Loucy (cell line): ENCODE measurements around the gene STXBP3.

ENCODE experiments used
- H2AFZ ChIP-seq: fragments of 200-600 bp; sonication (generic); 2 replicates; pipeline ENCODE4 v1.6.0; 2016; ENCODE audit warnings: antibody characterized with exemption, mild to moderate bottlenecking, low read length, moderate library complexity
- H3F3A ChIP-seq: fragments of 200-600 bp; 2 replicates; pipeline ENCODE4 v1.6.0; 2016; ENCODE audit warnings: antibody characterized with exemption, low read depth, mild to moderate bottlenecking
- H3K27me3 ChIP-seq: fragments of 200-600 bp; sonication (generic); 2 replicates; pipeline ENCODE4 v1.6.1; 2014; ENCODE audit warnings: low read length, mild to moderate bottlenecking; ENCODE audit not compliant: insufficient read depth, poor library complexity, severe bottlenecking
- H3K36me3 ChIP-seq: fragments of 200-600 bp; sonication (generic); 2 replicates; pipeline ENCODE4 v1.6.1; 2016; ENCODE audit warnings: low read length; ENCODE audit not compliant: insufficient read depth
- H3K4me1 ChIP-seq: fragments of 200-600 bp; sonication (generic); 2 replicates; pipeline ENCODE4 v1.5.1; 2014; ENCODE audit warnings: low read length, mild to moderate bottlenecking; ENCODE audit not compliant: insufficient read depth, poor library complexity, severe bottlenecking
- H3K4me2 ChIP-seq: fragments of 200-600 bp; sonication (generic); 2 replicates; pipeline ENCODE4 v1.6.0; 2014; ENCODE audit warnings: antibody characterized with exemption, low read length, low read depth, mild to moderate bottlenecking; ENCODE audit not compliant: poor library complexity, severe bottlenecking
- H3K4me3 ChIP-seq: fragments of 200-600 bp; sonication (generic); 2 replicates; pipeline ENCODE4 v1.5.1; 2014; ENCODE audit warnings: low read length, mild to moderate bottlenecking, mixed read lengths; ENCODE audit not compliant: poor library complexity, severe bottlenecking
- H3K79me2 ChIP-seq: fragments of 200-600 bp; sonication (generic); 2 replicates; pipeline ENCODE4 v1.6.1; 2014; ENCODE audit warnings: low read length; ENCODE audit not compliant: insufficient read depth
- H3K9ac ChIP-seq: fragments of 200-600 bp; sonication (generic); 2 replicates; pipeline ENCODE4 v1.6.0; 2014; ENCODE audit warnings: mild to moderate bottlenecking, low read depth, low read length, moderate library complexity; ENCODE audit not compliant: poor library complexity, severe bottlenecking
- H3K9me2 ChIP-seq: fragments of 200-600 bp; sonication (generic); replicated peaks from 2 replicates; pipeline ENCODE4 v1.6.1; 2016; ENCODE audit warnings: low read depth, low read length, mixed read lengths
- H3K9me3 ChIP-seq: fragments of 200-600 bp; sonication (generic); 2 replicates; pipeline ENCODE4 v1.6.1; 2014; ENCODE audit warnings: mild to moderate bottlenecking, antibody characterized with exemption, low read length, low read depth; ENCODE audit not compliant: insufficient read depth
- H4K20me1 ChIP-seq: fragments of 200-600 bp; sonication (generic); 2 replicates; pipeline ENCODE4 v1.6.0; 2014; ENCODE audit warnings: antibody characterized with exemption, low read length, mild to moderate bottlenecking; ENCODE audit not compliant: insufficient read depth, poor library complexity, severe bottlenecking
- EZH2phosphoT487 ChIP-seq: fragments of 200-600 bp; IDR thresholded peaks from 2 replicates; pipeline ENCODE4 v1.6.1; 2018; ENCODE audit warnings: antibody characterized with exemption, mild to moderate bottlenecking, moderate library complexity, borderline replicate concordance
- TF ChIP-seq, protein P1 (sequence below): fragments of 200-600 bp; sonication (generic); conservative IDR thresholded peaks from 2 replicates; pipeline ENCODE4 v1.5.1; 2014; ENCODE audit warnings: mild to moderate bottlenecking, antibody characterized with exemption, low read length

The STXBP3 gene

DNA sequence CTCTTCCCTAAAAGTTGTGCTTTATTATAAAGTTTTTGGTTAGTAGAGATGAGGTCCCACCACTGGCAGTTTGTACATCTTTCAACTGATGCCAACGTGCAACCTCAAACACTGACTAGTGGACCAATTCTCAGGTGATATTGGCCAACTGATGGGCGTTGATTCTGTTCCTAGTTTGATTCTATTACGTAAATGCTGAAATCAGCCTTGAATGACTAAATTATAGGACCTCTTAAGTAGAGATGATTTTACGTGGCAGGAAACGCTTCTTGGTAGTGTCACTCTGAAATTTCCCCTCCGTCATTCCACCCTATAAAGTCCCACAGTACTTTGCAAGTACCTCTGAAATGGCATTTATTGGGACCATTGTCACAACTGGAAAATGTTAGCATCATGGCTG, 42.5 kb upstream of the STXBP3 start:
- no peak overlapping the region for H3K9ac ChIP-seq
- no peaks in the 10 kb centered on the region for H3K27me3 ChIP-seq
- TF ChIP-seq EZH2phosphoT487, result no peak
- TF ChIP-seq, protein P1, sequence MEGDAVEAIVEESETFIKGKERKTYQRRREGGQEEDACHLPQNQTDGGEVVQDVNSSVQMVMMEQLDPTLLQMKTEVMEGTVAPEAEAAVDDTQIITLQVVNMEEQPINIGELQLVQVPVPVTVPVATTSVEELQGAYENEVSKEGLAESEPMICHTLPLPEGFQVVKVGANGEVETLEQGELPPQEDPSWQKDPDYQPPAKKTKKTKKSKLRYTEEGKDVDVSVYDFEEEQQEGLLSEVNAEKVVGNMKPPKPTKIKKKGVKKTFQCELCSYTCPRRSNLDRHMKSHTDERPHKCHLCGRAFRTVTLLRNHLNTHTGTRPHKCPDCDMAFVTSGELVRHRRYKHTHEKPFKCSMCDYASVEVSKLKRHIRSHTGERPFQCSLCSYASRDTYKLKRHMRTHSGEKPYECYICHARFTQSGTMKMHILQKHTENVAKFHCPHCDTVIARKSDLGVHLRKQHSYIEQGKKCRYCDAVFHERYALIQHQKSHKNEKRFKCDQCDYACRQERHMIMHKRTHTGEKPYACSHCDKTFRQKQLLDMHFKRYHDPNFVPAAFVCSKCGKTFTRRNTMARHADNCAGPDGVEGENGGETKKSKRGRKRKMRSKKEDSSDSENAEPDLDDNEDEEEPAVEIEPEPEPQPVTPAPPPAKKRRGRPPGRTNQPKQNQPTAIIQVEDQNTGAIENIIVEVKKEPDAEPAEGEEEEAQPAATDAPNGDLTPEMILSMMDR, result no peak
- peaks cover 10% of the 10 kb centered on the region for H3K4me1 ChIP-seq
- H4K20me1 ChIP-seq, result peaks cover 21% of the 10 kb centered on the region
- H3K9me3 ChIP-seq, result no peaks in the 10 kb centered on the region
- no peaks in the 10 kb centered on the region for H3K9me2 ChIP-seq
- no peak overlapping the region for H2AFZ ChIP-seq
- H3F3A ChIP-seq, result peaks cover 19% of the 10 kb centered on the region; the same call in 1 of the 2 replicates
- H3K79me2 ChIP-seq, result peaks cover 9% of the 10 kb centered on the region; the same call in 1 of the 2 replicates
- peak overlapping the region; percentile 6 for H3K4me3 ChIP-seq
- peak overlapping the region; percentile 6 for H3K4me2 ChIP-seq
- H3K36me3 ChIP-seq, result peaks cover 34% of the 10 kb centered on the region

DNA sequence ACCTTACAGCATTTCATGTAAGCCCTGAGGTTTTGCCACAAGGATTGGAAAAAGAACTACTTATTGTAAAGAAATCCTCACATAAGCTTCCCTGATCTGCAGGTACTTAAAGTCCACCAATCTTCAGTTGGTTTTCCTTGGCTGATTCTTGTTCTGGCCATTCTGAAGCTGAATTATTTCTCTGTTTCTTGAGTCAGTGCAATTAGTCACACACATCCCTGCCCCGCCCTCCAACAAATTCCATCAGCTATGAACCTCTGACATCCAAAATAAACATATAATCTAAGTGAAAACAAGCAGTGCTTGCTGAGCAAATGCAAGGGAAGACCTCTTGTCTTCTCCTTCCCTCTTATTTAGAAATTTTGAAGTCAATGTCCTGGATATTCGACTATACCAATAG, 42.0 kb upstream of the STXBP3 start:
- Histone ChIP-seq H3K79me2 (peaks cover 4% of the 10 kb centered on the region; the same call in 1 of the 2 replicates), H3K4me3 (no peak overlapping the region), H2AFZ (no peak overlapping the region), H3K27me3 (no peaks in the 10 kb centered on the region), H3K4me2 (peak overlapping the region; percentile 6), H3K9me2 (no peaks in the 10 kb centered on the region), H4K20me1 (peaks cover 18% of the 10 kb centered on the region), H3K36me3 (peaks cover 28% of the 10 kb centered on the region), H3K4me1 (peaks cover 10% of the 10 kb centered on the region), H3K9ac (no peak overlapping the region), H3F3A (peaks cover 16% of the 10 kb centered on the region; the same call in 1 of the 2 replicates), H3K9me3 (no peaks in the 10 kb centered on the region)
- TF ChIP-seq, protein P1, result no peak
- TF ChIP-seq EZH2phosphoT487, result no peak

DNA sequence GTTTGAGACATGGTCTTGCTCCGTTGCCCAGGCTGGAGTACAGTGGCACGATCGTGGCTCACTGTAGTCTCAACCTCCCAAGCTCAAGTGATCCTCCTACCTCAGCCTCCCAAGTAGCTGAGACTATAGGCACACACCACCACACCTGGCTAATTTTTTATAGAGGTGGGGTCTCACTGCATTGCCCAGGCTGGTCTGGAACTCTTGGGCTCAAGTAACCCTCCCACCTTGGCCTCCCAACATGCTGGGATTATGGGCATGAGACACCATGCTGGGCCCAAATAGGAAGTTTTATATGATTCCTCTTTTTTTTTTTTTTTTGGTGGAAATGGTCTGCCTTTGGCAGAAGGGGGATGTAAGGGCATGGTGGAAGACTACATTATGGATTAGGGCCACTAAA, 39.8 kb upstream of the STXBP3 start:
- H3K79me2 ChIP-seq, result no peaks in the 10 kb centered on the region
- H4K20me1 ChIP-seq, result peaks cover 6% of the 10 kb centered on the region
- no peaks in the 10 kb centered on the region for H3K9me3 ChIP-seq
- H2AFZ ChIP-seq, result no peak overlapping the region
- H3K36me3 ChIP-seq, result peaks cover 7% of the 10 kb centered on the region; the same call in 1 of the 2 replicates
- no peaks in the 10 kb centered on the region for H3K9me2 ChIP-seq
- no peak overlapping the region for H3K9ac ChIP-seq
- H3K27me3 ChIP-seq, result no peaks in the 10 kb centered on the region
- H3K4me1 ChIP-seq, result peaks cover 10% of the 10 kb centered on the region
- TF ChIP-seq EZH2phosphoT487, result no peak
- TF ChIP-seq, protein P1, result no peak
- peaks cover 6% of the 10 kb centered on the region; the same call in 1 of the 2 replicates for H3F3A ChIP-seq
- H3K4me3 ChIP-seq, result no peak overlapping the region
- no peak overlapping the region for H3K4me2 ChIP-seq
